ENCODE data around the gene DOCK10. TPM values are rescaled to one million over a fixed set of nuclear protein-coding genes. Genes with fewer than 3 reads are reported as not detected.

The DOCK10 gene
- total and polyA plus RNA-seq, 2 donors (not counting 1 experiment from before 2014, with no cell fraction given): 49.5 to 139 TPM

DNA sequence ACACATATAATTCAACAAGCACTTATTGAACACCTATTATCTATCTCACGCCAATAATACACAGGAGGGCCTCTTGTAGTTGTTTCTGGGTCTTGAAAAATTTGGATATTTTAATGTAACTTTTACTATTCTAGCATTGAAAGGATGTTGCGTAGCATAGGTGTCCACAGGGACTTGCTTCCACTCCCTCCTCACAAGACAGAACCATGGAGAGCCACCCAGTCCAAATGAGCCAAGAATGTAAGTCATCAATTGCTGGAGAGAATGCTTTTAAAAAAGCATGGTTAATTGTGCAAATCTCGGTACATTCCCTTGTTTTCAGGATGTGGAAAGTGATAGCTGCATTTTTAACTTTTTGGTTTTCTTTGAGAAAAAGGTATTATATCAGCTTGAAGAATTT lies 46.8 kb downstream of the DOCK10 start:
- no CpG with 5 or more reads among the region's 3 CpGs for WGBS (ENCODE audit: insufficient coverage)
- no peak for TF ChIP-seq EZH2 (IDR thresholded peaks at IDR 0.05; ENCODE audit: borderline replicate concordance, insufficient read depth, low read depth, low read length, poor library complexity, severe bottlenecking)
- TF ChIP-seq, protein P1, sequence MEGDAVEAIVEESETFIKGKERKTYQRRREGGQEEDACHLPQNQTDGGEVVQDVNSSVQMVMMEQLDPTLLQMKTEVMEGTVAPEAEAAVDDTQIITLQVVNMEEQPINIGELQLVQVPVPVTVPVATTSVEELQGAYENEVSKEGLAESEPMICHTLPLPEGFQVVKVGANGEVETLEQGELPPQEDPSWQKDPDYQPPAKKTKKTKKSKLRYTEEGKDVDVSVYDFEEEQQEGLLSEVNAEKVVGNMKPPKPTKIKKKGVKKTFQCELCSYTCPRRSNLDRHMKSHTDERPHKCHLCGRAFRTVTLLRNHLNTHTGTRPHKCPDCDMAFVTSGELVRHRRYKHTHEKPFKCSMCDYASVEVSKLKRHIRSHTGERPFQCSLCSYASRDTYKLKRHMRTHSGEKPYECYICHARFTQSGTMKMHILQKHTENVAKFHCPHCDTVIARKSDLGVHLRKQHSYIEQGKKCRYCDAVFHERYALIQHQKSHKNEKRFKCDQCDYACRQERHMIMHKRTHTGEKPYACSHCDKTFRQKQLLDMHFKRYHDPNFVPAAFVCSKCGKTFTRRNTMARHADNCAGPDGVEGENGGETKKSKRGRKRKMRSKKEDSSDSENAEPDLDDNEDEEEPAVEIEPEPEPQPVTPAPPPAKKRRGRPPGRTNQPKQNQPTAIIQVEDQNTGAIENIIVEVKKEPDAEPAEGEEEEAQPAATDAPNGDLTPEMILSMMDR (IDR thresholded peaks at IDR 0.05): no peak
- Histone ChIP-seq H3K4me2 (replicated peaks; ENCODE audit: low read depth, low read length, poor library complexity, severe bottlenecking) (no peak overlapping the region), H3K27ac (ENCODE audit: low read length in 2 of 2) (no peak overlapping the region), H2AFZ (ENCODE audit: insufficient read depth, low read depth, low read length, poor library complexity, severe bottlenecking) (no peak overlapping the region), H3K9me3 (ENCODE audit: control extremely low read depth in 1 of 3, control insufficient read depth in 2 of 3, insufficient read depth in 1 of 3, low read length in 2 of 3) (no peaks in the 10 kb centered on the region), H3K79me2 (ENCODE audit: control insufficient read depth, insufficient read depth, low read length) (peaks cover 65% of the 10 kb centered on the region), H4K20me1 (ENCODE audit: control insufficient read depth, insufficient read depth, low read length, poor library complexity, severe bottlenecking) (no peaks in the 10 kb centered on the region), H3K36me3 (replicated peaks in 1 of 2; ENCODE audit: control extremely low read depth in 1 of 2, control insufficient read depth in 1 of 2, extremely low read depth in 1 of 2, insufficient read depth in 2 of 2, low read length in 1 of 2) (peaks cover 0 to 7% of the 10 kb centered on the region in 2 experiments), H3K4me3 (ENCODE audit: control extremely low read depth in 1 of 5, extremely low read depth in 1 of 5, insufficient read depth in 1 of 5, low read depth in 2 of 5, low read length in 4 of 5) (no peak overlapping the region), H3K9ac (ENCODE audit: low read length) (no peak overlapping the region), H3K4me1 (ENCODE audit: control insufficient read depth in 2 of 2, insufficient read depth in 2 of 2, low read length in 2 of 2) (no peaks in the 10 kb centered on the region), H3K27me3 (replicated peaks in 1 of 4; ENCODE audit: control extremely low read depth in 1 of 4, control insufficient read depth in 3 of 4, insufficient read depth in 4 of 4, low read length in 3 of 4) (no peaks in the 10 kb centered on the region)
- CTCF ChIA-PET: no interaction called here
- intact Hi-C loops (cut with micrococcal nuclease): no loop called here
- ATAC-seq (ENCODE audit: low read depth): no peak
- Mint-ChIP-seq H3K4me1 (peaks cover 21% of the 10 kb centered on the region), H3K9me3 (ENCODE audit: insufficient read depth) (no peaks in the 10 kb centered on the region), H3K27me3 (no peaks in the 10 kb centered on the region), H3K27ac (no peak overlapping the region), H3K4me3 (no peak overlapping the region)
- POLR2A ChIA-PET: no interaction called here
- no peak for DNase-seq

DNA sequence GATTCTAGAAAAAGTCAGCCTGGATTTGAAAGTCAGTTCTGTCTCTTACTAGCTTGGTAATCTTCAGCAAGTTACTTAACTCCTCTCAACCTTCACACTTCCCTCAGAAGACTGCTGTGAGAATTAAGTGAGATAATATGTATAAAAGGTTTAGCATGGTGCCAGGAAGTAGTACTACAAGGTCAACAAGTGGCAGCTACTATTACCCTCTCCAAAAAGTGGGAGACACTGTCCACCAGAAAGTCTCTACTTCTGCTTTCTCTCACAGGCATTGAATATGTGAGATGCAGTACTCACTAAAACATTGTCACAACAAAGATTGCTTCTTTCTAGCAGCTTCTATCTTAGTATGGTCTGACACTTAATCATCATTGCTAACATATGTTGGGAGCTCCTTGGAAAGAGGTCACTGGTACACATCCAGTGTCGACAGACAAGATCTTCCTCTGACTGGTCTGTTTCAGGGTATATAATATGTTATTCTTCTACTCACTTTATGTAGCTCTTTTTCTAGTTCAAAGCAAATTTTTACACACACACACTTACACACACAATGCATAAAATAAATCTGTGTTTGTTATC lies 47.9 kb downstream of the DOCK10 start:
- WGBS (ENCODE audit: insufficient coverage): no CpG with 5 or more reads among the region's 1 CpG
- DNase-seq (no peak), ATAC-seq (ENCODE audit: low read depth) (peak; percentile 17)
- Mint-ChIP-seq H3K4me1 (peaks cover 19% of the 10 kb centered on the region), H3K27ac (no peak overlapping the region), H3K9me3 (ENCODE audit: insufficient read depth) (no peaks in the 10 kb centered on the region), H3K4me3 (no peak overlapping the region), H3K27me3 (no peaks in the 10 kb centered on the region)
- Histone ChIP-seq H3K27ac (ENCODE audit: low read length in 2 of 2) (no peak overlapping the region), H3K27me3 (replicated peaks in 1 of 4; ENCODE audit: control extremely low read depth in 1 of 4, control insufficient read depth in 3 of 4, insufficient read depth in 4 of 4, low read length in 3 of 4) (no peaks in the 10 kb centered on the region), H3K9me3 (ENCODE audit: control extremely low read depth in 1 of 3, control insufficient read depth in 2 of 3, insufficient read depth in 1 of 3, low read length in 2 of 3) (no peaks in the 10 kb centered on the region), H4K20me1 (ENCODE audit: control insufficient read depth, insufficient read depth, low read length, poor library complexity, severe bottlenecking) (no peaks in the 10 kb centered on the region), H3K36me3 (replicated peaks in 1 of 2; ENCODE audit: control extremely low read depth in 1 of 2, control insufficient read depth in 1 of 2, extremely low read depth in 1 of 2, insufficient read depth in 2 of 2, low read length in 1 of 2) (peaks cover 0 to 7% of the 10 kb centered on the region in 2 experiments), H3K79me2 (ENCODE audit: control insufficient read depth, insufficient read depth, low read length) (peaks cover 64% of the 10 kb centered on the region), H3K4me1 (ENCODE audit: control insufficient read depth in 2 of 2, insufficient read depth in 2 of 2, low read length in 2 of 2) (no peaks in the 10 kb centered on the region), H3K4me2 (replicated peaks; ENCODE audit: low read depth, low read length, poor library complexity, severe bottlenecking) (no peak overlapping the region), H2AFZ (ENCODE audit: insufficient read depth, low read depth, low read length, poor library complexity, severe bottlenecking) (no peak overlapping the region), H3K4me3 (ENCODE audit: control extremely low read depth in 1 of 5, extremely low read depth in 1 of 5, insufficient read depth in 1 of 5, low read depth in 2 of 5, low read length in 4 of 5) (no peak overlapping the region), H3K9ac (ENCODE audit: low read length) (no peak overlapping the region)
- POLR2A ChIA-PET: interaction anchor here (0.7 kb wide), 1 partner anchor 35 kb away, joined by 3 read pairs; no protein-coding TSS in a partner anchor
- CTCF ChIA-PET: interaction anchor here (0.7 to 1.4 kb wide), 5 partner anchors 8 to 118 kb away, joined by 3 to 6 read pairs (median 3); no protein-coding TSS in a partner anchor
- no peak for TF ChIP-seq EZH2 (IDR thresholded peaks at IDR 0.05; ENCODE audit: borderline replicate concordance, insufficient read depth, low read depth, low read length, poor library complexity, severe bottlenecking)
- TF ChIP-seq, protein P1 (IDR thresholded peaks at IDR 0.05): no peak
- intact Hi-C loops (cut with micrococcal nuclease): no loop called here
